Fibroblast of mammary gland (primary cell): ENCODE results near the gene LRPAP1.
"Not testable (repeated sequence)": the region's sequence is repeated elsewhere in the genome, so short reads cannot be mapped to it uniquely, and the experiment has no call there.

Experiments used
- DNase-seq: peaks from one replicate; pipeline ENCODE4 v3.0.0-alpha.2; 2010; ENCODE audit warnings: low read depth
- H3K4me3 ChIP-seq: 2 replicates; pipeline ENCODE4 v1.5.1; 2011; ENCODE audit warnings: low read depth, mild to moderate bottlenecking, low read length, moderate library complexity; ENCODE audit not compliant: control insufficient read depth

The LRPAP1 gene

GRCh38 chr4:3557676-3558513 lies 25.7 kb upstream of the LRPAP1 start:
- DNase-seq, H3K4me3 ChIP-seq: not testable (repeated sequence)

- peak; percentile 21 for DNase-seq
- H3K4me3 ChIP-seq, result not testable (repeated sequence)
Observed at GRCh38 chr4:3557088-3557492, 24.9 kb upstream of the LRPAP1 start.

- H3K4me3 ChIP-seq, DNase-seq: not testable (repeated sequence)
Observed at GRCh38 chr4:3556244-3556867, 24.1 kb upstream of the LRPAP1 start.

GRCh38 chr4:3555459-3556070 lies 23.3 kb upstream of the LRPAP1 start:
- not testable (repeated sequence) for DNase-seq, H3K4me3 ChIP-seq

GRCh38 chr4:3551366-3551765 lies 19.1 kb upstream of the LRPAP1 start:
- not testable (repeated sequence) for DNase-seq, H3K4me3 ChIP-seq

- H3K4me3 ChIP-seq, DNase-seq: not testable (repeated sequence)
Observed at GRCh38 chr4:3550792-3551325, 18.6 kb upstream of the LRPAP1 start.

GRCh38 chr4:3550041-3550440 lies 17.8 kb upstream of the LRPAP1 start:
- not testable (repeated sequence) for DNase-seq, H3K4me3 ChIP-seq

GRCh38 chr4:3549694-3550001 lies 17.4 kb upstream of the LRPAP1 start:
- H3K4me3 ChIP-seq, DNase-seq: not testable (repeated sequence)

- DNase-seq, H3K4me3 ChIP-seq: not testable (repeated sequence)
Observed at GRCh38 chr4:3548991-3549693, 16.9 kb upstream of the LRPAP1 start.

GRCh38 chr4:3546721-3547120 lies 14.5 kb upstream of the LRPAP1 start:
- not testable (repeated sequence) for DNase-seq, H3K4me3 ChIP-seq

- not testable (repeated sequence) for DNase-seq, H3K4me3 ChIP-seq
Observed at GRCh38 chr4:3545351-3545750, 13.1 kb upstream of the LRPAP1 start.

- not testable (repeated sequence) for DNase-seq, H3K4me3 ChIP-seq
Observed at GRCh38 chr4:3544259-3545025, 12.2 kb upstream of the LRPAP1 start.

GRCh38 chr4:3543415-3543814 lies 11.2 kb upstream of the LRPAP1 start:
- not testable (repeated sequence) for H3K4me3 ChIP-seq, DNase-seq

- H3K4me3 ChIP-seq, DNase-seq: not testable (repeated sequence)
Observed at GRCh38 chr4:3538906-3539305, 6.7 kb upstream of the LRPAP1 start.

GRCh38 chr4:3535812-3536211 lies 3.6 kb upstream of the LRPAP1 start:
- H3K4me3 ChIP-seq, DNase-seq: not testable (repeated sequence)
